ENCODE data around the gene F3. TPM values are rescaled to one million over a fixed set of nuclear protein-coding genes. Genes with fewer than 3 reads are reported as not detected.

F3 gene
- total and polyA plus RNA-seq, 4 donors = 7.8 to 40.0 (median 20.8) TPM

- Histone ChIP-seq H3K4me1 (ENCODE audit: control insufficient read depth in 1 of 2, insufficient read depth in 2 of 2, low read length in 2 of 2) (no peaks in the 10 kb centered on the region), H3K27ac (ENCODE audit: low read depth in 1 of 2, low read length in 2 of 2) (no peak overlapping the region), H3K9me3 (ENCODE audit: control insufficient read depth, low read length) (no peaks in the 10 kb centered on the region), H3K4me3 (ENCODE audit: low read length in 2 of 2) (no peak overlapping the region), H3K36me3 (ENCODE audit: control insufficient read depth in 1 of 2, insufficient read depth in 2 of 2, low read length in 1 of 2) (no peaks in the 10 kb centered on the region), H3K27me3 (ENCODE audit: control insufficient read depth in 1 of 2, insufficient read depth in 2 of 2, low read length in 1 of 2) (no peaks in the 10 kb centered on the region)
- ATAC-seq (ENCODE audit: low FRiP score) = no peak
- no peak for DNase-seq
- intact Hi-C loops (cut with DNase I) = no loop called here
- 97 to 100% methylated on average over 1 of the region's 1 CpG for WGBS, 2 donors
Measured at GRCh38 chr1:94559921-94560320, 18.4 kb upstream of the F3 start.

- H3K36me3 ChIP-seq (ENCODE audit: control insufficient read depth in 1 of 2, insufficient read depth in 2 of 2, low read length in 1 of 2) = no peaks in the 10 kb centered on the region
- no peaks in the 10 kb centered on the region for H3K27me3 ChIP-seq (ENCODE audit: control insufficient read depth in 1 of 2, insufficient read depth in 2 of 2, low read length in 1 of 2)
- ATAC-seq (ENCODE audit: low FRiP score) = no peak
- H3K4me1 ChIP-seq (ENCODE audit: control insufficient read depth in 1 of 2, insufficient read depth in 2 of 2, low read length in 2 of 2) = no peaks in the 10 kb centered on the region
- DNase-seq = no peak
- no peaks in the 10 kb centered on the region for H3K9me3 ChIP-seq (ENCODE audit: control insufficient read depth, low read length)
- intact Hi-C loops (cut with DNase I) = no loop called here
- H3K4me3 ChIP-seq (ENCODE audit: low read length in 2 of 2) = no peak overlapping the region
- H3K27ac ChIP-seq (ENCODE audit: low read depth in 1 of 2, low read length in 2 of 2) = no peak overlapping the region
- 94% methylated on average over 5 of the region's 5 CpGs for WGBS, 2 donors
Measured at GRCh38 chr1:94555091-94555490, 13.5 kb upstream of the F3 start.

GRCh38 chr1:94554580-94554979 lies 13.0 kb upstream of the F3 start:
- H3K27ac ChIP-seq (ENCODE audit: low read depth in 1 of 2, low read length in 2 of 2) = no peak overlapping the region
- 96 to 98% methylated on average over 5 of the region's 5 CpGs for WGBS, 2 donors
- H3K4me3 ChIP-seq (ENCODE audit: low read length in 2 of 2) = no peak overlapping the region
- no peak for ATAC-seq (ENCODE audit: low FRiP score)
- H3K4me1 ChIP-seq (ENCODE audit: control insufficient read depth in 1 of 2, insufficient read depth in 2 of 2, low read length in 2 of 2) = no peaks in the 10 kb centered on the region
- no peak for DNase-seq
- H3K9me3 ChIP-seq (ENCODE audit: control insufficient read depth, low read length) = no peaks in the 10 kb centered on the region
- no peaks in the 10 kb centered on the region for H3K27me3 ChIP-seq (ENCODE audit: control insufficient read depth in 1 of 2, insufficient read depth in 2 of 2, low read length in 1 of 2)
- intact Hi-C loops (cut with DNase I) = no loop called here
- no peaks in the 10 kb centered on the region for H3K36me3 ChIP-seq (ENCODE audit: control insufficient read depth in 1 of 2, insufficient read depth in 2 of 2, low read length in 1 of 2)

- 93 to 94% methylated on average over 4 of the region's 4 CpGs for WGBS, 2 donors
- ATAC-seq (ENCODE audit: low FRiP score) = no peak
Measured at GRCh38 chr1:94553931-94554330, 12.4 kb upstream of the F3 start.

GRCh38 chr1:94553323-94553730 lies 11.8 kb upstream of the F3 start:
- Histone ChIP-seq H3K4me3 (ENCODE audit: low read length in 2 of 2) (no peak overlapping the region), H3K27ac (ENCODE audit: low read depth in 1 of 2, low read length in 2 of 2) (no peak overlapping the region), H3K4me1 (ENCODE audit: control insufficient read depth in 1 of 2, insufficient read depth in 2 of 2, low read length in 2 of 2) (no peaks in the 10 kb centered on the region), H3K27me3 (ENCODE audit: control insufficient read depth in 1 of 2, insufficient read depth in 2 of 2, low read length in 1 of 2) (no peaks in the 10 kb centered on the region), H3K9me3 (ENCODE audit: control insufficient read depth, low read length) (no peaks in the 10 kb centered on the region), H3K36me3 (ENCODE audit: control insufficient read depth in 1 of 2, insufficient read depth in 2 of 2, low read length in 1 of 2) (no peaks in the 10 kb centered on the region)
- intact Hi-C loops (cut with DNase I) = no loop called here
- ATAC-seq (ENCODE audit: low FRiP score) = no peak
- 68 to 69% methylated on average over 5 of the region's 5 CpGs for WGBS, 2 donors
- no peak for DNase-seq

More at GRCh38 chr1:94553931-94554330, 12.4 kb upstream of the F3 start:
- Histone ChIP-seq H3K9me3 (ENCODE audit: control insufficient read depth, low read length) (no peaks in the 10 kb centered on the region), H3K4me3 (ENCODE audit: low read length in 2 of 2) (no peak overlapping the region), H3K36me3 (ENCODE audit: control insufficient read depth in 1 of 2, insufficient read depth in 2 of 2, low read length in 1 of 2) (no peaks in the 10 kb centered on the region), H3K27ac (ENCODE audit: low read depth in 1 of 2, low read length in 2 of 2) (no peak overlapping the region), H3K27me3 (ENCODE audit: control insufficient read depth in 1 of 2, insufficient read depth in 2 of 2, low read length in 1 of 2) (no peaks in the 10 kb centered on the region), H3K4me1 (ENCODE audit: control insufficient read depth in 1 of 2, insufficient read depth in 2 of 2, low read length in 2 of 2) (no peaks in the 10 kb centered on the region)
- DNase-seq = no peak
- intact Hi-C loops (cut with DNase I) = no loop called here

GRCh38 chr1:94552071-94552586 lies 10.6 kb upstream of the F3 start:
- Histone ChIP-seq H3K27me3 (ENCODE audit: control insufficient read depth in 1 of 2, insufficient read depth in 2 of 2, low read length in 1 of 2) (no peaks in the 10 kb centered on the region), H3K4me1 (ENCODE audit: control insufficient read depth in 1 of 2, insufficient read depth in 2 of 2, low read length in 2 of 2) (no peaks in the 10 kb centered on the region), H3K27ac (ENCODE audit: low read depth in 1 of 2, low read length in 2 of 2) (no peak overlapping the region), H3K36me3 (ENCODE audit: control insufficient read depth in 1 of 2, insufficient read depth in 2 of 2, low read length in 1 of 2) (no peaks in the 10 kb centered on the region), H3K9me3 (ENCODE audit: control insufficient read depth, low read length) (no peaks in the 10 kb centered on the region), H3K4me3 (ENCODE audit: low read length in 2 of 2) (no peak overlapping the region)
- DNase-seq (no peak), ATAC-seq (ENCODE audit: low FRiP score) (no peak)
- intact Hi-C loops (cut with DNase I) = no loop called here
- WGBS, 2 donors = 91 to 95% methylated on average over 8 of the region's 8 CpGs

- ATAC-seq (ENCODE audit: low FRiP score) = no peak
- H3K9me3 ChIP-seq (ENCODE audit: control insufficient read depth, low read length) = no peaks in the 10 kb centered on the region
- H3K4me3 ChIP-seq (ENCODE audit: low read length in 2 of 2) = no peak overlapping the region
- intact Hi-C loops (cut with DNase I) = no loop called here
- H3K36me3 ChIP-seq (ENCODE audit: control insufficient read depth in 1 of 2, insufficient read depth in 2 of 2, low read length in 1 of 2) = no peaks in the 10 kb centered on the region
- no peaks in the 10 kb centered on the region for H3K4me1 ChIP-seq (ENCODE audit: control insufficient read depth in 1 of 2, insufficient read depth in 2 of 2, low read length in 2 of 2)
- DNase-seq = no peak
- H3K27ac ChIP-seq (ENCODE audit: low read depth in 1 of 2, low read length in 2 of 2) = no peak overlapping the region
- WGBS, 2 donors = 95 to 97% methylated on average over 7 of the region's 7 CpGs
- H3K27me3 ChIP-seq (ENCODE audit: control insufficient read depth in 1 of 2, insufficient read depth in 2 of 2, low read length in 1 of 2) = no peaks in the 10 kb centered on the region
Measured at GRCh38 chr1:94551449-94551848, 9.9 kb upstream of the F3 start.

GRCh38 chr1:94550800-94551241 lies 9.3 kb upstream of the F3 start:
- 78% methylated on average over 5 of the region's 5 CpGs for WGBS, 2 donors
- DNase-seq = no peak
- no peak for ATAC-seq (ENCODE audit: low FRiP score)
- Histone ChIP-seq H3K27ac (ENCODE audit: low read depth in 1 of 2, low read length in 2 of 2) (no peak overlapping the region), H3K36me3 (ENCODE audit: control insufficient read depth in 1 of 2, insufficient read depth in 2 of 2, low read length in 1 of 2) (no peaks in the 10 kb centered on the region), H3K27me3 (ENCODE audit: control insufficient read depth in 1 of 2, insufficient read depth in 2 of 2, low read length in 1 of 2) (no peaks in the 10 kb centered on the region), H3K4me1 (ENCODE audit: control insufficient read depth in 1 of 2, insufficient read depth in 2 of 2, low read length in 2 of 2) (no peaks in the 10 kb centered on the region), H3K4me3 (ENCODE audit: low read length in 2 of 2) (no peak overlapping the region), H3K9me3 (ENCODE audit: control insufficient read depth, low read length) (no peaks in the 10 kb centered on the region)
- intact Hi-C loops (cut with DNase I) = no loop called here

- intact Hi-C loops (cut with DNase I) = no loop called here
- WGBS, 2 donors = 88 to 93% methylated on average over 6 of the region's 6 CpGs
- DNase-seq (no peak), ATAC-seq (ENCODE audit: low FRiP score) (no peak)
- H3K4me3 ChIP-seq (ENCODE audit: low read length in 2 of 2) = no peak overlapping the region
- no peaks in the 10 kb centered on the region for H3K9me3 ChIP-seq (ENCODE audit: control insufficient read depth, low read length)
- H3K36me3 ChIP-seq (ENCODE audit: control insufficient read depth in 1 of 2, insufficient read depth in 2 of 2, low read length in 1 of 2) = no peaks in the 10 kb centered on the region
- no peaks in the 10 kb centered on the region for H3K4me1 ChIP-seq (ENCODE audit: control insufficient read depth in 1 of 2, insufficient read depth in 2 of 2, low read length in 2 of 2)
- H3K27ac ChIP-seq (ENCODE audit: low read depth in 1 of 2, low read length in 2 of 2) = no peak overlapping the region
- H3K27me3 ChIP-seq (ENCODE audit: control insufficient read depth in 1 of 2, insufficient read depth in 2 of 2, low read length in 1 of 2) = no peaks in the 10 kb centered on the region
Measured at GRCh38 chr1:94550396-94550795, 8.8 kb upstream of the F3 start.

Measured in aorta (tissue), 5 donors.